ENCODE data around the gene GCFC2. TPM values are rescaled to one million over a fixed set of nuclear protein-coding genes. Genes with fewer than 3 reads are reported as not detected.

GCFC2 gene
- total and polyA plus RNA-seq, 2 of the 13 experiments (the other 11 are each of a cell fraction or from before 2014, with no cell fraction given) = 26.8 to 49.0 TPM

DNA sequence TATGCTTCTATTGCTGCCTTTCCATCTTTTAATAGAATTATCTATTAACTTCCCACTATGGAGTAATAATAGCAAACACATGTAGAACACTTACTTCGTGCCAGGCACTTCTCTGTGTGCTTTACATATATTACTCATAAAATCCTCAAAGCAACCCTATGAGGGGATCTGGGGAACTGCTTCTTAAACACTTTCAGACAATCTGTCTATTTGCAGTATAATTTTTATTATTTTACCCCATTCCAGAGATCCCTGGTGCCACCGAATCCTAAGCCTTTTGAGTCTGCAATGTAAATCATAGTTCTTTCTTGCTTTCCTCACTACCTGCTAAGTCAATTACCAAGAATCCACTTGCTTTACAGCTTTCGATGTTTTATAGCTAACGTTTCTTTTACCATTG, 25.6 kb upstream of the GCFC2 start:
- intact Hi-C loops (cut with micrococcal nuclease; ENCODE audit: unreplicated experiment) (no loop called here), in situ Hi-C loops (cut with HindIII; ENCODE audit: extremely low pct_ligation_motif_present, low pct_unique_long_range_greater_than_20kb) (no loop called here)
- CTCF ChIA-PET (ENCODE audit: low intra/inter-chr PET ratio, low total read pairs) = no interaction called here
- WGBS (ENCODE audit: low lambda C conversion rate) = 3% methylated on average over 4 of the region's 4 CpGs
- Histone ChIP-seq H3K36me3 (replicated peaks in 1 of 2; ENCODE audit: control insufficient read depth in 1 of 2, insufficient read depth in 2 of 2, low read length in 2 of 2) (no peaks in the 10 kb centered on the region), H3K4me1 (ENCODE audit: insufficient read depth, low read length) (no peaks in the 10 kb centered on the region), H2AFZ (ENCODE audit: low read length) (no peak overlapping the region), H3K4me2 (ENCODE audit: low read depth, low read length) (no peak overlapping the region), H3K9me3 (ENCODE audit: low read length) (no peaks in the 10 kb centered on the region), H4K20me1 (ENCODE audit: insufficient read depth, low read length) (no peaks in the 10 kb centered on the region), H3K27me3 (ENCODE audit: control insufficient read depth in 1 of 2, insufficient read depth in 2 of 2, low read length in 2 of 2) (peaks cover 0 to 3% of the 10 kb centered on the region in 2 experiments; a peak in 1 of 5 replicates), H3K79me2 (ENCODE audit: insufficient read depth, low read length) (no peaks in the 10 kb centered on the region), H3K9ac (ENCODE audit: insufficient read depth, low read depth, low read length) (no peak overlapping the region), H3K4me3 (replicated peaks in 1 of 3; ENCODE audit: insufficient read depth in 1 of 3, low read depth in 2 of 3, low read length in 3 of 3) (no peak overlapping the region), H3K27ac (ENCODE audit: extremely low read length, insufficient read depth, low read length) (no peak overlapping the region)
- ATAC-seq = no peak
- FAIRE-seq = no peak
- no peak for TF ChIP-seq MEIS2 (CRISPR knock-in tag; IDR thresholded peaks at IDR 0.05)
- no peak for TF ChIP-seq PCBP1 (IDR thresholded peaks at IDR 0.05; ENCODE audit: borderline replicate concordance, low read depth, low read length)
- TF ChIP-seq ZNF883 (CRISPR knock-in tag; IDR thresholded peaks at IDR 0.05; ENCODE audit: not compliant biosample characterization) = no peak
- TF ChIP-seq, protein P1, sequence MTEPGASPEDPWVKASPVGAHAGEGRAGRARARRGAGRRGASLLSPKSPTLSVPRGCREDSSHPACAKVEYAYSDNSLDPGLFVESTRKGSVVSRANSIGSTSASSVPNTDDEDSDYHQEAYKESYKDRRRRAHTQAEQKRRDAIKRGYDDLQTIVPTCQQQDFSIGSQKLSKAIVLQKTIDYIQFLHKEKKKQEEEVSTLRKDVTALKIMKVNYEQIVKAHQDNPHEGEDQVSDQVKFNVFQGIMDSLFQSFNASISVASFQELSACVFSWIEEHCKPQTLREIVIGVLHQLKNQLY (CRISPR knock-in tag; IDR thresholded peaks at IDR 0.05) = no peak
- no peak for TF ChIP-seq DR1 (CRISPR knock-in tag; IDR thresholded peaks at IDR 0.05)
- TF ChIP-seq MNT (IDR thresholded peaks at IDR 0.05) = no peak
- TF ChIP-seq ZBTB20 (CRISPR knock-in tag; IDR thresholded peaks at IDR 0.05; ENCODE audit: borderline replicate concordance, low read depth) = no peak
- TF ChIP-seq ZNF12 (CRISPR knock-in tag; IDR thresholded peaks at IDR 0.05) = no peak
- TF ChIP-seq ZNF619 (CRISPR knock-in tag; IDR thresholded peaks at IDR 0.05) = no peak
- TF ChIP-seq ZSCAN22 (CRISPR knock-in tag; IDR thresholded peaks at IDR 0.05) = no peak
- no peak for DNase-seq (ENCODE audit: low spot score)
- BruUV-seq (replicated peaks) = no TSS peak
- POLR2A ChIA-PET = no interaction called here
